HepG2 (cell line): Measurements from ENCODE around the gene MYO5A. TPM values are rescaled to one million over a fixed set of nuclear protein-coding genes. Genes with fewer than 3 reads are reported as not detected.

Experiments used
- FOXP1 ChIP-seq, 2 experiments: fragments of 450-650 bp in 1 of 2; IDR thresholded peaks; 2 replicates each; pipeline ENCODE4 v1.6.1; 2017 to 2018; ENCODE audit warnings: antibody characterized with exemption in 1 of 2
- MEIS1 ChIP-seq: sonication (generic); formaldehyde crosslinking; IDR thresholded peaks from 2 replicates; pipeline ENCODE4 v1.9.0; 2021; ENCODE audit warnings: mild to moderate bottlenecking, missing genetic modification reagents, moderate library complexity, borderline replicate concordance
- NFIC ChIP-seq: IDR thresholded peaks from 2 replicates; pipeline ENCODE4 v1.6.1; 2012; ENCODE audit warnings: mild to moderate bottlenecking, low read length, inconsistent platforms
- NR1H2 ChIP-seq: sonication (generic); formaldehyde crosslinking; IDR thresholded peaks from 2 replicates; pipeline ENCODE4 v1.8.1; 2022; ENCODE audit warnings: low read depth, missing genetic modification reagents, borderline replicate concordance
- RXRA ChIP-seq: sonication (generic); formaldehyde crosslinking; IDR thresholded peaks from 2 replicates; pipeline ENCODE4 v1.5.1; 2020; ENCODE audit warnings: missing genetic modification reagents
- SRSF4 ChIP-seq: fragments of 200-400 bp; formaldehyde crosslinking; IDR thresholded peaks from one replicate; pipeline ENCODE4 v1.6.1; 2018; ENCODE audit warnings: mild to moderate bottlenecking, low read depth, low read length, moderate library complexity; ENCODE audit not compliant: poor library complexity, severe bottlenecking
- YEATS2 ChIP-seq: sonication (generic); formaldehyde crosslinking; IDR thresholded peaks from 2 replicates; pipeline ENCODE4 v1.4.0; 2020; ENCODE audit warnings: missing genetic modification reagents, borderline replicate concordance
- ZNF350 ChIP-seq: sonication (generic); formaldehyde crosslinking; IDR thresholded peaks from 2 replicates; pipeline ENCODE4 v1.4.0; 2020; ENCODE audit warnings: mild to moderate bottlenecking, low read depth, missing genetic modification reagents, borderline replicate concordance
- ZNF605 ChIP-seq: sonication (generic); formaldehyde crosslinking; IDR thresholded peaks from 2 replicates; pipeline ENCODE4 v1.8.0; 2022; ENCODE audit warnings: mild to moderate bottlenecking, missing genetic modification reagents
- ZNF781 ChIP-seq: sonication (generic); formaldehyde crosslinking; IDR thresholded peaks from 2 replicates; pipeline ENCODE4 v1.5.1; 2020; ENCODE audit warnings: borderline replicate concordance, mild to moderate bottlenecking, missing genetic modification reagents; ENCODE audit errors: not compliant biosample characterization
- polyA plus RNA-seq, 8 experiments: library from polyadenylated mRNA; depleted of rRNA in 3 of 8; stranded (reverse) in 7 of 8; unstranded in 1 of 8; fragments of >200 nt; fragmentation: Illumina TruSeq in 4 of 8; extraction: Trizol in 4 of 8; gene quantifications; 2 replicates each; pipeline versions ENCODE4 v1.2.1 to v1.2.3, GENCODE V29; 2011 to 2016; ENCODE audit warnings: low read depth in 4 of 8, missing spikeins in 1 of 8, mixed read lengths in 1 of 8; ENCODE audit not compliant: insufficient read depth in 1 of 8
- total RNA-seq, 5 experiments: library from RNA; depleted of rRNA; stranded (reverse); fragments of >200 nt; fragmentation: Illumina TruSeq; extraction: Trizol; gene quantifications; 2 replicates each; pipeline ENCODE4 v1.2.3, GENCODE V29; 2016; ENCODE audit warnings: low read depth in 1 of 5
- TF ChIP-seq, protein P1 (sequence below): sonication (generic); formaldehyde crosslinking; IDR thresholded peaks from 2 replicates; pipeline ENCODE4 v1.8.0; 2022; ENCODE audit warnings: missing genetic modification reagents, mild to moderate bottlenecking, moderate library complexity, borderline replicate concordance
- TF ChIP-seq, protein P2 (sequence below): sonication (generic); formaldehyde crosslinking; IDR thresholded peaks from 2 replicates; pipeline ENCODE4 v1.5.1; 2020; ENCODE audit warnings: mild to moderate bottlenecking, missing genetic modification reagents, moderate library complexity
- TF ChIP-seq, protein P3 (sequence below): IDR thresholded peaks from 2 replicates; pipeline ENCODE4 v1.6.1; 2016; ENCODE audit warnings: mild to moderate bottlenecking
- TF ChIP-seq, protein P4 (sequence below): sonication (generic); formaldehyde crosslinking; conservative IDR thresholded peaks from 2 replicates; pipeline ENCODE4 v1.4.0; 2020; ENCODE audit warnings: missing genetic modification reagents

The MYO5A gene
- total and polyA plus RNA-seq, 2 of the 13 experiments (the other 11 are each of a cell fraction or from before 2014, with no cell fraction given): 2.8 to 4.8 TPM

DNA sequence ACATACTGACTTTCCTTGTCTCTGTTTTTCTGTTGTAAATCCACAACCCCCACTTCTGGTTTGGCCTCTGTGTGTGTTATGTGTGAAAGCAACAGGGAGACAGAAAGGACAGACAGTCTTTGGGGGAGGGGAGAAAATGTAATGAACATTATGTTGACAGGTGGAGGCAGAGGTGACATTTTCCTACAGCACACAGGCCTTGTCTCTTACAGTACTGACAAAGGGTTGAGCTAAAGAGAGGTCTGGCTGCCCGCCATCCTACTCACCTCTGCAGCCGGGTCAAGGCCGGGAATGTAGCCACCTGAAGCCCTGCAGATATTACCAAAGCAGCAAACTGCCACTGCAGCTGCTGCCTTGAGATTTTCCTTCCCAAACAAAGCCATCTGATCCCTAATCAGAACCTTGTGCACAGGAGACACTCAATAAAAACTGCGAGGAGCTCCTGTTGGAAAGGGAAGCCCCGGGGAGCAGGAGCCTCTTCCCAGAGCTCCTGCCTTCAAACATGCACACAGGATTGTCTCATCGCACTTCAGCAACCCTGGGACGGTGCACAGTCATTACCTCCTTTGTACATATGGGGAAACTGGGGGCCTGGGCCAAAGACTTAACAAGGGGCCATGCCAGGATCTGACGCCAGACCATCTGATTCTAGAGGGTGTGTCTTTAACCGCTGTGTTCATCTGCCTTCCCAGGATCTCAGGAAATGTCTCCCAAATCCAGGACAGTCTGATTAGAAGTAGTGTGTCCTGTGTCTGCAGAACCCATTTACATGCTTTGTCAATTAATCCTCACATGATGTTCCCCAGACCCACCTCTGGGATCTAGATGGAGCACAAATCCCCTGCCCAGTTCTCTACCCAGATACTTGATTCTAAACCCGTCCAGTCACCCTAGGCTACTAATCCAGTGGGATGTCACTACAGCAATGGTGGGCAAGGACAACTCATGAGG lies 247.3 kb downstream of the MYO5A start (continued):
- TF ChIP-seq, protein P1, sequence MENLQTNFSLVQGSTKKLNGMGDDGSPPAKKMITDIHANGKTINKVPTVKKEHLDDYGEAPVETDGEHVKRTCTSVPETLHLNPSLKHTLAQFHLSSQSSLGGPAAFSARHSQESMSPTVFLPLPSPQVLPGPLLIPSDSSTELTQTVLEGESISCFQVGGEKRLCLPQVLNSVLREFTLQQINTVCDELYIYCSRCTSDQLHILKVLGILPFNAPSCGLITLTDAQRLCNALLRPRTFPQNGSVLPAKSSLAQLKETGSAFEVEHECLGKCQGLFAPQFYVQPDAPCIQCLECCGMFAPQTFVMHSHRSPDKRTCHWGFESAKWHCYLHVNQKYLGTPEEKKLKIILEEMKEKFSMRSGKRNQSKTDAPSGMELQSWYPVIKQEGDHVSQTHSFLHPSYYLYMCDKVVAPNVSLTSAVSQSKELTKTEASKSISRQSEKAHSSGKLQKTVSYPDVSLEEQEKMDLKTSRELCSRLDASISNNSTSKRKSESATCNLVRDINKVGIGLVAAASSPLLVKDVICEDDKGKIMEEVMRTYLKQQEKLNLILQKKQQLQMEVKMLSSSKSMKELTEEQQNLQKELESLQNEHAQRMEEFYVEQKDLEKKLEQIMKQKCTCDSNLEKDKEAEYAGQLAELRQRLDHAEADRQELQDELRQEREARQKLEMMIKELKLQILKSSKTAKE (CRISPR knock-in tag): peak; percentile 81; the same call in 1 of the 2 replicates
- TF ChIP-seq ZNF605 (CRISPR knock-in tag) (peak; percentile 53; the same call in 1 of the 2 replicates), NR1H2 (no peak), NFIC (no peak), FOXP1 (IDR thresholded peaks at IDR 0.05) (no peak), FOXP1 (CRISPR knock-in tag; IDR thresholded peaks at IDR 0.05) (peak; percentile 49), RXRA (peak; percentile 95), ZNF350 (peak; percentile 50; the same call in 1 of the 2 replicates), SRSF4 (no peak), YEATS2 (CRISPR knock-in tag) (no peak), MEIS1 (CRISPR knock-in tag) (peak; percentile 70; the same call in 1 of the 2 replicates), ZNF781 (peak; percentile 26)
- TF ChIP-seq, protein P2, sequence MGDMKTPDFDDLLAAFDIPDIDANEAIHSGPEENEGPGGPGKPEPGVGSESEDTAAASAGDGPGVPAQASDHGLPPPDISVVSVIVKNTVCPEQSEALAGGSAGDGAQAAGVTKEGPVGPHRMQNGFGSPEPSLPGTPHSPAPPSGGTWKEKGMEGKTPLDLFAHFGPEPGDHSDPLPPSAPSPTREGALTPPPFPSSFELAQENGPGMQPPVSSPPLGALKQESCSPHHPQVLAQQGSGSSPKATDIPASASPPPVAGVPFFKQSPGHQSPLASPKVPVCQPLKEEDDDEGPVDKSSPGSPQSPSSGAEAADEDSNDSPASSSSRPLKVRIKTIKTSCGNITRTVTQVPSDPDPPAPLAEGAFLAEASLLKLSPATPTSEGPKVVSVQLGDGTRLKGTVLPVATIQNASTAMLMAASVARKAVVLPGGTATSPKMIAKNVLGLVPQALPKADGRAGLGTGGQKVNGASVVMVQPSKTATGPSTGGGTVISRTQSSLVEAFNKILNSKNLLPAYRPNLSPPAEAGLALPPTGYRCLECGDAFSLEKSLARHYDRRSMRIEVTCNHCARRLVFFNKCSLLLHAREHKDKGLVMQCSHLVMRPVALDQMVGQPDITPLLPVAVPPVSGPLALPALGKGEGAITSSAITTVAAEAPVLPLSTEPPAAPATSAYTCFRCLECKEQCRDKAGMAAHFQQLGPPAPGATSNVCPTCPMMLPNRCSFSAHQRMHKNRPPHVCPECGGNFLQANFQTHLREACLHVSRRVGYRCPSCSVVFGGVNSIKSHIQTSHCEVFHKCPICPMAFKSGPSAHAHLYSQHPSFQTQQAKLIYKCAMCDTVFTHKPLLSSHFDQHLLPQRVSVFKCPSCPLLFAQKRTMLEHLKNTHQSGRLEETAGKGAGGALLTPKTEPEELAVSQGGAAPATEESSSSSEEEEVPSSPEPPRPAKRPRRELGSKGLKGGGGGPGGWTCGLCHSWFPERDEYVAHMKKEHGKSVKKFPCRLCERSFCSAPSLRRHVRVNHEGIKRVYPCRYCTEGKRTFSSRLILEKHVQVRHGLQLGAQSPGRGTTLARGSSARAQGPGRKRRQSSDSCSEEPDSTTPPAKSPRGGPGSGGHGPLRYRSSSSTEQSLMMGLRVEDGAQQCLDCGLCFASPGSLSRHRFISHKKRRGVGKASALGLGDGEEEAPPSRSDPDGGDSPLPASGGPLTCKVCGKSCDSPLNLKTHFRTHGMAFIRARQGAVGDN (CRISPR knock-in tag): peak; percentile 65
- TF ChIP-seq, protein P3, sequence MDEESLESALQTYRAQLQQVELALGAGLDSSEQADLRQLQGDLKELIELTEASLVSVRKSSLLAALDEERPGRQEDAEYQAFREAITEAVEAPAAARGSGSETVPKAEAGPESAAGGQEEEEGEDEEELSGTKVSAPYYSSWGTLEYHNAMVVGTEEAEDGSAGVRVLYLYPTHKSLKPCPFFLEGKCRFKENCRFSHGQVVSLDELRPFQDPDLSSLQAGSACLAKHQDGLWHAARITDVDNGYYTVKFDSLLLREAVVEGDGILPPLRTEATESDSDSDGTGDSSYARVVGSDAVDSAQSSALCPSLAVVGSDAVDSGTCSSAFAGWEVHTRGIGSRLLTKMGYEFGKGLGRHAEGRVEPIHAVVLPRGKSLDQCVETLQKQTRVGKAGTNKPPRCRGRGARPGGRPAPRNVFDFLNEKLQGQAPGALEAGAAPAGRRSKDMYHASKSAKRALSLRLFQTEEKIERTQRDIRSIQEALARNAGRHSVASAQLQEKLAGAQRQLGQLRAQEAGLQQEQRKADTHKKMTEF (CRISPR knock-in tag): peak; percentile 63; the same call in 1 of the 2 replicates
- TF ChIP-seq, protein P4, sequence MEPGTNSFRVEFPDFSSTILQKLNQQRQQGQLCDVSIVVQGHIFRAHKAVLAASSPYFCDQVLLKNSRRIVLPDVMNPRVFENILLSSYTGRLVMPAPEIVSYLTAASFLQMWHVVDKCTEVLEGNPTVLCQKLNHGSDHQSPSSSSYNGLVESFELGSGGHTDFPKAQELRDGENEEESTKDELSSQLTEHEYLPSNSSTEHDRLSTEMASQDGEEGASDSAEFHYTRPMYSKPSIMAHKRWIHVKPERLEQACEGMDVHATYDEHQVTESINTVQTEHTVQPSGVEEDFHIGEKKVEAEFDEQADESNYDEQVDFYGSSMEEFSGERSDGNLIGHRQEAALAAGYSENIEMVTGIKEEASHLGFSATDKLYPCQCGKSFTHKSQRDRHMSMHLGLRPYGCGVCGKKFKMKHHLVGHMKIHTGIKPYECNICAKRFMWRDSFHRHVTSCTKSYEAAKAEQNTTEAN: 0 out of 2 replicates have a peak, but pooled peaks have one; percentile 31
